NCI-H526 treated with DMSO at 0.1 percent for 48 hours (cell line): ENCODE data around the gene ANKMY1.

ENCODE experiments used
- DNase-seq: peaks from one replicate; lab custom pipeline; 2025; lab: John Stamatoyannopoulos, UW

Gene ANKMY1, protein sequence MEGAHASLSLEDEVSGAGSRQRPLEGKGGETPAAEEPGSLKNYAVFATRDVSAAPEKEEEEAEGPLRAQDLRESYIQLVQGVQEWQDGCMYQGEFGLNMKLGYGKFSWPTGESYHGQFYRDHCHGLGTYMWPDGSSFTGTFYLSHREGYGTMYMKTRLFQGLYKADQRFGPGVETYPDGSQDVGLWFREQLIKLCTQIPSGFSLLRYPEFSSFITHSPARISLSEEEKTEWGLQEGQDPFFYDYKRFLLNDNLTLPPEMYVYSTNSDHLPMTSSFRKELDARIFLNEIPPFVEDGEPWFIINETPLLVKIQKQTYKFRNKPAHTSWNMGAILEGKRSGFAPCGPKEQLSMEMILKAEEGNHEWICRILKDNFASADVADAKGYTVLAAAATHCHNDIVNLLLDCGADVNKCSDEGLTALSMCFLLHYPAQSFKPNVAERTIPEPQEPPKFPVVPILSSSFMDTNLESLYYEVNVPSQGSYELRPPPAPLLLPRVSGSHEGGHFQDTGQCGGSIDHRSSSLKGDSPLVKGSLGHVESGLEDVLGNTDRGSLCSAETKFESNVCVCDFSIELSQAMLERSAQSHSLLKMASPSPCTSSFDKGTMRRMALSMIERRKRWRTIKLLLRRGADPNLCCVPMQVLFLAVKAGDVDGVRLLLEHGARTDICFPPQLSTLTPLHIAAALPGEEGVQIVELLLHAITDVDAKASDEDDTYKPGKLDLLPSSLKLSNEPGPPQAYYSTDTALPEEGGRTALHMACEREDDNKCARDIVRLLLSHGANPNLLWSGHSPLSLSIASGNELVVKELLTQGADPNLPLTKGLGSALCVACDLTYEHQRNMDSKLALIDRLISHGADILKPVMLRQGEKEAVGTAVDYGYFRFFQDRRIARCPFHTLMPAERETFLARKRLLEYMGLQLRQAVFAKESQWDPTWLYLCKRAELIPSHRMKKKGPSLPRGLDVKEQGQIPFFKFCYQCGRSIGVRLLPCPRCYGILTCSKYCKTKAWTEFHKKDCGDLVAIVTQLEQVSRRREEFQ

DNA sequence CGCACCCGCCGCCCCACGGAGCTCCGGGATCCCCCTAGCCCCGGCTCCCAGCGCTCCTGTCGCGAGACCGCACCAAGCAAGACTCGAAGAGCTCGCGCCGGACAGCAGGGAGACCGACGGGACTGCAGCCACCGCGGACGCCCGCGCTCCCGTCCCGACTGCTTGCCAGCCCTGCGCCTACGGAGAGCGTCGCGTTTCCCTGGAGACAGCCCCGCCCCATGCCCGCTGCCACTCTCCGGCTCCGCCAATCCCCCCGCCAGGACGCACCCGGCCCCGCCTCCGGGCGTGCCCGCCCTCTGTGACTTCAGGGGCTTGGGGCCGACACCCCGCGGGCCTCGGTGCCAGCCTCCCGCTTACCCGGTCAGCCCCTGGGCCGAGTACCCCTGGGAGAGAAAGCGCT lies at the start of gene ANKMY1:
Gene ANKMY1 (minus strand): TSS at position 181 of the 400 bp plus-strand sequence. CDS start 653 bp downstream, outside the sequence.
- peak; percentile 65 for DNase-seq

DNA sequence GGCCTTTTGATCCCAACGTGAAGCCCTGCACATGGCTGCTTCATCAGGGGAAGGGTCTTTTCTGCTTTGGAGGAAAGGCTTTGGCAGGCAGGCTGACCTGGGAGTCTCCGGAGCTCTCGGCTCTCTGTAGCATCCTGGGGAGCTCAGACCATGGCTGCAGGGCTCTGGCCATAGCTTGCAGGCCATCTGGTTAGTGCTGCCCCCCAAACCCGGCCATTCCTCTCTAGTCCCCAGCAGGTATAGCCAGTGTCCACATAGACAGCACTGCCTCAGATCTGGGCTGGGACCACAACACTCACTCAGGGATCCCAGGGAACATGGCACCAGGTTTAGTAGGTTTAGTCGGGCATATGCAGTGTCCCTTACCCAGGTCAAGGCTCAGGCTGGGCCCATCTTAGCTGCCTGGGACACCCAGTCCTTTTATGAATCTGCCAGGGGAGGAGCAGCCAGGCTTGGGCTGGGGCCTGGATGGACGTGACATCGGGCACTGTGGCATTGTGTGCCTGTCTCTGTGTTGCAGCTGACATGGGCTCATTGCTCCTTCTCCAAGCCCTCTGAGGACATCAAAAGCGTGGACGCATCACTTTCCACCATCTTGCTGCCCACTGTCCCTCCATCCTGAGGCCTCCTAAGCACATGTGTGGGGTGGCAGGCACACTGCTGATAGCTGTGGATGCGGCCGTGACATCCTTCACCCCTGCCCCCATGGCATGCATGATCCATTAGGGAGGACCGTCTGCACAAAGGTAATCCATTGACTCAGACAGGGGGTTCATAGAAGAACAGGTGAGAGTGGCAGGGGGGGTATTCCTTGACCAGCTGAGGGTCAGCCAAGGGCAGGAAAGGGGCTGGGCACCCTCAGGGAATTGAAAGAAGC lies 48.3 kb upstream of the ANKMY1 start:
- DNase-seq: no peak

DNA sequence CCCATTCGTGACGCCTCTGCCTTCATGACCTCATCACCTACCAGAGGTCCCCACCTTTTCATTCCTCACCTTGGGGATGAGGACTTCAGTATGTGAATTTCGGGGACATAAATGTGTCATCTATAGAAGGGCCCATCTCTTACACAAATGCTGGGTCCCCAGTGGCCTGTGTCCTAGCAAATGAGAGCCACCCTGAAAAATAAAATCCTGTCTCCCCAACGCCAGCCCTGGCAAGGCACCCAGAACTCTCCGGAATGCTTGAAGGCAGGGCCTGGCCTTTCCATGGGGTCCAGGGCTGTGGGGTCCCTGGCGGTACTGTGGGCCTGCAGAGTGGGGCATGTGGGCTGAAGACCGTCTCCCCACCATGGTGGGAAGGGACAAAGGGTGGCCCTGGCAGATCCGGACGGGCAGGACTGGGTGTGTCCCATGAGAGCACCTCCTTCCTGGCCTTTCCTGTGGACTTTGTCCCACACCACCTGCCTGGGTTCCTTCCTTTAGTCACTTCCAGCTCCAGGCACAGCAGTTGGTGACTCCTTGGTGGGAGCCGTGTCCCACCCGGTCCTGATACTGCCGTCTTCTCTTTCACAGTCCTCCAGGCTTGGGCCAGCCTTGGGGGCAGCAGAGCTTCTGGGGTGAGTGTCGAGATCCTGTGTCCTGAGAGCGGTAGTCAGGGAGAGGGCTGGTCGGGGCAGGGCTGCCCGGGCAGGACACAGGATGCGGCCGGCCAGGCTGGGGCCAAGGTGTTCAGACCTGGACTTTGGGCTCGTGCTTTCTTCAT lies 47.3 kb upstream of the ANKMY1 start:
- no peak for DNase-seq

DNA sequence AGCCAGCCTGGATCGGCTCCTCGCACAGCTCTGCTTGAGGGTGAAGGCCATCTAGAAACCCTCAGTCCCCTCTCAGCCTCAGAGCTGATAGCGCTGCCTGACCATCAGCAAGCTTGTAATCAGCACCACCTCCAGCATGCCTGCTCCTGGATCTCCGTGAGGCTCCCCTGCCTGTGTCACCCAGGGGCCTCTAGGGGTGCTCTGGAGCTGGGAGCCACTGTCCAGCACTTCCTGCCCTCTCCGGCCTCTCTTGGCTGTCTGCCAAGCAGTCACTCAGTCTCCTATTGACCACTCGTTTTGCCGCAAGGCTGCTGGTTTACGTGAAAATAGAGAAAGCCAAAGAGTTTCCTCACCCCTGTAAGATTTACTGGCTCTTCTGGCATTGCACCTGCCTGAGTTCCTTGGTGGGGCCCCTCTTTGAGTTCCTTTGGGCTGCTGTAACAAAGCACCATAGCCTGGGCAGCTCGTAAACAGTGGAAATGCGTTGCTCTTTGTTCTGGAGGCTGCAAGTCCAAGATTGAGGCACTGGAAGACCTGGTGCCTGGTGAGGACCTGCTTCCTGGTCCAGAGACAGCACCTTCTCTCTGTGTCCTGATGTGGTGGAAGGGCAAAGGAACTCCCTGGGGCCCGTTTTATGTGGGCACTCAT lies 46.6 kb upstream of the ANKMY1 start:
- DNase-seq: no peak

DNA sequence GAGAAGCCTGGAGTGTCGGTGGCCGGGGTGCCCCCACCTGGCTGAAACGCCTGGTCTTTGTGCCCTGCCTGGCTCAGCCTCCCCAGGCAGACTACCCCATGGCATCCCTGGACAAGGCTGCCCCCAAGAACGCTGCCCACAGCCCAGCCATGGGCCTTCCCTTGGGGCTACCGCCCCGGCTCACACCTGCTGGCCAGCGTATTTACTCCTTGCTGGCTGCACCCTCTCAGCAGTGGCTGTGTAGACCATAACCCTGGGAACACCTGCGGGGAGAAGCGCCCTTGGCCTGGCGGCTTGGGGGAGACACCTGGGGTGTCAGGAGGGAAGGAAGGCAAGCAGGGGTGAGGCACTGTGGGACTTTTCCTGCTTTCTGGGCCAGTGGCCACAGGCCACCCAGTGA lies 46.1 kb upstream of the ANKMY1 start:
- DNase-seq: no peak

DNA sequence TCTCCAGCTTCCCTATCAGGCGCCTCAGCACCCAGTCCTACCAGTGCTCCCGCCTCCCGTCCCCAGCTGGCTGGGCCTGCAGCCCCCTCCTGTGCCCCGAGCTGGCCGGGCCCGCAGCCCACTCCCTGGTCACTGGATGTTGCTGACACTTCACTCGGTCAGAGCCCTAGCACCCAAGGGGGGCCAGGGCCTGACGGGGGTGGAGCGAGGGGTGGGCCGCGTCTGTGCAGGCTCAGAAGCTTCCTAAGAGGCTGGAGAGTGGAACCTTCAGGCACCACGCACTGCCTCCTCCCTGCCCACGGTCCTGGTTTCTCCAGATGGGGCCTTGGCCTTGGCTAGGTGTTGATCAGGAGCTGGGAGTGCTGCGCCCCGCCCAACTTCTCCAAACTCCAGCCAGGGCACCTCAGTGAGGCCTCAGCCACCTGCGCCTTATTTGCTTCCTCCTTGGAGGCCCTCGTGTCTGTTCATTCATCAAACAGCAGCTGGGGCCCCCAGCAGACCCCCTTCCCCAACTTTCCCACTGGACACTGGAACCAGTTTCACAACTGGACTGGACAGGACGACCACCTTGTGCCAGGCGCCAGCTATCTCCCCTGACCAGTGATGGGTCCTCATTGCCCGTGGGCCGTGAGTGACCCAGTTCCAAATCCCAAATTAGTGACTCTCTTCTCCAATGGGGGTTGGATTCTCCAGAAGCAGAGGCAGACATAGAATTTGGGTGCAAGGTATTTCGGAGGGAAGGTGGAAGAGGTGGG lies 45.5 kb upstream of the ANKMY1 start:
- no peak for DNase-seq

DNA sequence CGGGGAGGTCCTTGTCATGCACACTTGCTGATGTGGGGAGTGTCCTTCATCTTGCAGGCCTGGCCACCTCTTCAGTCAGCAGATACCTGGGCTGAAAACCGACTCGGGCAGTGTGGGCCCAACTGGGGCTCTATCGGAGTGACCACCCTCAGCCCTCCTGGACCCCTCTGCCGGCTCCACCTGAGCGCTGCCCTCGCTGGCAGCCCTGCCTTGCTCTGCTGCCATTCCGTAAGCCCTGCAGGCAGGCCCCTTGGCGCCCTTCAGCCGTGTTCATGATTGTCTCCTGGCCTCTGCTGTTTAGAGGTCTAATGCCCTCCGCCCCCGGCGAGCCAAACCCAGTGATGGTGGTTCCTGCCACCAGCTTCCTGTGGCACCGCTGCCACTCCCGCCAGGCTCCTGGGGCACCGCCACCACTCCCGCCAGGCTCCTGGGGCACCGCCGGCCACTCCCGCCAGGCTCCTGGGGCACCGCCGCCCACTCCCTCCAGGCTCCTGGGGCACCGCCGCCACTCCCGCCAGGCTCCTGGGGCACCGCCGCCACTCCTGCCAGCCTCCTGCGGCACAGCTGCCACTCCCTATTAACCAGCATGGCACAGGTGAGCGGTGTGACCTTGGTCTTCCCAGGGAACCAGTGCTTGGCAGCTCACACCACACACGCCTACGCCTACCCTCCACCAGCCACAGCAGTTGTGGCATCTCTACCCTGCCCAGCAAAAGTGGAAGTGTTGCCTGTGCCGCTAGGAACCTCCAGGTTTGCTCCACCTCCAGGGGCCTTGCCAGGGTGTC lies 44.7 kb upstream of the ANKMY1 start:
- DNase-seq: no peak

DNA sequence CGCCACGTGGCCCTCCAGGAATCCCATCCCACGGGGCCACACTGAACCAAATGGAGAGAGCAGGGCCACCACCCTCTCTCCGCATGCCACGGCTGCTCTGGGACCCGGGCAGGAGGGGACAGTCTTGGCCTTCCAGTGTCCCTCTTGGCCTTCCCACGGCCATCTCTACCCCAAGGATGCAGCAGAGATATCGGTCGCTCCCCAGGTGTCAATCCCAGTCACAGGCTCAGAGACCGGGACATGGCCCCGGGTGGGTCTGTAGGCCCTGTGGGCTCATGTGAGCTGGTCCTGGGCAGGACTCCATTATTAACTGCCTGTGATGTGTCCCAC lies 44.0 kb upstream of the ANKMY1 start:
- no peak for DNase-seq

DNA sequence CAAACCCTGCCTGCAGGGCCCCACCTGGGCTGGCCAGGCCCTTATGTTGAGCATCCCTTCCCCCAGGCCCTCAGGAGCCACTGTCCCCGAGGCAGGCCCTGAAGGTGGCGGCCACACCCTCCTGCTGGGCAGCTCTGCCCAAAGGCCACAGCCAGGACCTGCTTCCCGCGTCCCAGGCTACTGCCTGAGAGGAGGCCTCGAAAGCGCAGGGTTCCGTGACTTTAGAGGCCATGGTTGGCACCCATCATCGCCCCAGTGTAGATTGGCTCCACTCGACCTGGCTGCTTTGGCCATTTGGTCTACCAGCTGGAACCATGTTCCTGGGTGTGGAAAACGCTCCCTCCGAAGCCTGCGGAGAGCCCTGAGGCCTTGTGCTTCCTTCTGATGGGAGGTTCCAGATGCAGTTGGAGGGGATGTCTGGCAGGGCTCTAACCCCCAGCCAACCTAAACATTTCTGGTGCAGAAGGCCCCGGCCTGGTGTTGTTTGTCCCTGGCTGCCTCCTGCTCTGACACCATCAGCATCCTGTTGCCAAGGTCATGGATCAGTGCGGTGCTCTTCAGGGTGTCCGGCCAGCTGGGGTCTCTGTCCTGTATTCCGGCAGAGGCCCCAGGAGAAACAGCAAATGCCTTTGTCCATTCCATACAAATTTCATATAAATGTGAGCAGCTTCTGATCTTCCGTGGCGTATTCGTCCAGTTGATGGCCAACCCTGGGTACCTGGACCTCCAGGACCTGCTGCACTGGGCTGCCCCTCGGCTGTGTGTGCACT lies 43.5 kb upstream of the ANKMY1 start:
- DNase-seq: no peak

DNA sequence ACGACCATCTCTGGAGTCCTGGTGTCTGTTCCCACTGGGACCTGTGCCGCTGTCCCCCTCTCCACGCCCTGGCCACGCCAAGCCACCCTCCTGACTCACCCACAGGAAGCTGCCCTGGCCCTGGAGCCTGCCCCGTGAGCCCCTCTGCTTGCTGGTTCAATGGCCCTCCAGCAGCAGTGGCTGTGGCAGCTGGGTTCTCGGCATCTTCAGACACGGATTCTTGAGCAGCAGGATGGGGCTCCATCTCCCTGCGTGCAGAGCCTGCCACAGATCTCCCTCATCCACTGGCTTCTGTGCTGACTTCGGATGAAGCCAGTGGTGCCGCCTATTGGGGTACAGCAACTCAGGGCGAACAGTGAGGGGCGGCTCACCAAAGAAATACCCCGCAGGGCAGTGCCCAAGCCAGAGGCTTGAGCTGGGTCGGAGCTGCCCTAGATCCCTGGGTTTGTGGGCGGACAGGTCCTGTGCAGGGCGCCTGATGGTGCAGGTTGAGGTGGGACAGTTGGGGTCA lies 42.7 kb upstream of the ANKMY1 start:
- DNase-seq: no peak

DNA sequence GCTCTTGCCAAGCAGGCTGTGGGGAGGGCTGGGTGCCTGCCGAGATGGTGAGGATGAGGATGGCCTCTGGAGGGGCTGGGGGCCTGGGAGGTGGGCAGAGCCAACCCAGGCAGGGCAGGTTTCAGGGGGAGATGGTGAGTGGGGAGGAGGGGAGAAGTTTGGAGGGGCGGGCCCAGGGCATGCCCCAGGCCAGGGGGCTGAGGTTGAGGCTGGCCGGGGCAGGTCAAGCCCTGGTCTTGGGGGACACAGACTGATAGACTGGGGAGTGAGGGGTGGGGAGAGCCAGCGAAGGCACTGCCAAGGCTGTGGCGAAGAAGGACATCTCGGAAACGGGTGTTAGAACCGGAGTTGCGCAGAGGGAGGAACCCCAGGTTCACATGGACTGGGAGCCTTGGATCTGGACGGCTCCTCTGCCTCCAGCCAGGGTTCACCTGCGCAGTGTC lies 41.4 kb upstream of the ANKMY1 start:
- DNase-seq: no peak

DNA sequence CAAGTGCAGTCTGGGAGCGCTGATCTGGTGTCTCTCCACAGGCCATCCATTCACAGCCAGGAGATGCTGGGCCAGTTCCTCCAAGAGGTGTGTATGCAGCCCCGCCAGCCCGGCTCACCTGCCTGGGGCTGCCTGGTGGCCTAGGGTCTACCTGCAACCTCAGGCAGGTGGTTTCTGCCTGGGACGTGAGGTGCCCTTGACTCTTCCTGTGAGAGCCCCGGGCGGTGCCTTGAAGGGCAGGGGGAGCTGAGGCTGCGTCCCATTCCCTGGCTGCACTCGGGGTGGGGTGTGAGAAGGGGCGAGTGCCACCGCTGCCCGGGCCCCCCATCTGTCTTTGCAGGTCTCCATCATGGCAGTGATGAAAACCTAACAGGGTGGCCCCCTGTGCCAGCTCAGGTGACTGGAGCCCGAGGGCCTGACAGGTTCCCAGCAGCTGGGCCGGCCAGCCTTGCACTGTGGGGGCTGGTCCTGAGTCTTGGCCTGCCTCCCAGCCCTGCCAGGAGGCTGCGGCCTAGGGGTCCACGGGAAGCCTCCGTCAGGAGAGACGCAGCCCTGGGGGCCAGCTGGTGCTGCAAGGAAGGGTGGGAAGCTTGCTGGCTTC lies 40.6 kb upstream of the ANKMY1 start:
- DNase-seq: no peak

DNA sequence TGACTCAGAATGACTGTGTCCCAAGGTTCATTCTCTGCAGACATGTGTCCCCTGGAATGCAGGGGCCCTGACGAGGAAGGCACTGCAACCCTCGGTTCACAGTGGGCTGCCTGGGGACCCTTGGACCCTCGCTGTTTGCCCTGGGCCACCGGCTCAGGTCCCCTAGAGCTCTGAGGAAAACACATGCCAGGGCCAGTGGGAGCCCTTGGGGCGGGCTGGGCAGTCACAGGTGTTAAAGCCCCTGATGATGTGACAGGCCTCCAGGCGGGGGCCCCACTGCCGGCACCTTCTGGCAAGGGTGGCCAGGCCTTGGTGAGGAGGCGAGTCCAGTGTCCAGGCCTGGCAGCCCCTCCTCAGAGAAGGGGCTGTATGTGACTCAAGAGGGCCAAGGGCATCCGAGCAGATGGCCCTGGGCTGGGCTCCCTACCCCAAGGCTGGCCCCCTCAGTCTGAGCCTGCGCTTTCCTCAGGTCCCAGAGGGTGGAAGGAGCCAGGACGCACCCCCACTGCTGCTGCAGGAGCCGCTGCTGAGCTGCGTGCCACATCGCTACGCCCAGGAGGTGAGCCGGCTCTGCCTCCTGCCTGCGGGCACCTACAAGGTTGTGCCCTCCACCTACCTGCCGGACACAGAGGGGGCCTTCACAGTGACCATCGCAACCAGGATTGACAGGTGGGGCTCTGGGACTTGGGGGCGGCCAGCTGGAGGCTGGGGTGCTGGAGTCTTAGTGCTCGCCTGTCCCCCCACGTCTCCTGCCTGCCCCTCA lies 39.8 kb upstream of the ANKMY1 start:
- no peak for DNase-seq

DNA sequence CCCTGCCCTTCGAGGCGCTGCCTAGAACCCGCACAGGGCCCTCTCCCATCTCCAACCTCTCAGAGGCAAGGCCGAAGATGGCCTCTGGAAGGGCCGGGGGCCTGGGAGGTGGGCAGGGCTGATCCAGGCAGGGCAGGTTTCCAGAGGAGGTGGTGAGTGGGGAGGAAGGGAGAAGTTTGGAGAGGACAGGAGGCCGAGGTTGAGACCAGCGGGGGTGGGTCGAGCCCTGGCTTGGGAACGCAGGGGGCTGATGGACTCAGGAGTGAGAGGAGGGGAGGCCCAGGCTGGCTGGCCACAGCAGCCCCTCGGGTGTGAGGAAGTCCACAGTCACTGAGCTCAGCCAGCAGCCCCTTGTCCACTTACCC lies 39.2 kb upstream of the ANKMY1 start:
- no peak for DNase-seq

DNA sequence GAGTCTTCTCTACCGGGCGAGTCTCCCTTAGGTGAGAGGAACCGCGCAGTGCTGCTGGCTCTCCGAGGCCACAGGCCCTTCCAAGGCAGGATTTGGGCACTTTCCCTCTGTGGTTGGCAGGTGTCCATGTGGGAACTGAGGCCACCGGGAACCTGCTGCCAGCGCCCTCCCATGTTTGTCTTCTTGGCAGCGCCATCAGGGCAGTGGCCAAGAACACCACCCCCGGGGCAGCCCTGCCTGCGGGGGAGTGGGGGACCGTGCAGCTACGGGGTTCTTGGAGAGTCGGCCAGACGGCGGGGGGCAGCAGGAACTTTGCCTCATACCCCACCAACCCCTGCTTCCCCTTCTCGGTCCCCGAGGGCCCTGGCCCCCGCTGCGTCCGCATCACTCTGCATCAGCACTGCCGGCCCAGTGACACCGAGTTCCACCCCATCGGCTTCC lies 38.7 kb upstream of the ANKMY1 start:
- no peak for DNase-seq

DNA sequence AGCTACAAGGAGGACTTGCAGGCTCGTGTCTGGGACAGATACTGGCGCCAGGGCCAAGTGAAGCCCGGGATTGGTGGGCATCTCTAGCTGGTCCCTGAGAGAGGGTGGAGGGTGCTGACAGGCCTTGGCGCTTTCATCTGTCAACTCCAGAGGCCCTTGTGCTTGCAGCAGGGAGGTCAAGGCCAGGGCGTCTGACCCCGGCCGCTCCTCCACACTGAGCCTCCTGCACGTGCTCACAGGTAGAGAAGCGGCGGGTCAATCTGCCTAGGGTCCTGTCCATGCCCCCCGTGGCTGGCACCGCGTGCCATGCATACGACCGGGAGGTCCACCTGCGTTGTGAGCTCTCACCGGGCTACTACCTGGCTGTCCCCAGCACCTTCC lies 38.3 kb upstream of the ANKMY1 start:
- no peak for DNase-seq
